Measurements from ENCODE around the gene KMT2B. TPM values are rescaled to one million over a fixed set of nuclear protein-coding genes. Genes with fewer than 3 reads are reported as not detected.
A peak's percentile ranks its signal among the peaks of the same experiment; 100 is the strongest.

Gene KMT2B
- total and polyA plus RNA-seq, 9 of the 15 experiments (the other 6 are each of a cell fraction or from before 2014, with no cell fraction given) = 0.63 to 43.9 (median 8.1) TPM

GRCh38 chr19:35757749-35758608, 40.2 kb downstream of the KMT2B start, which contains the start of gene PROSER3 (continued):
- TF ChIP-seq, protein P1, sequence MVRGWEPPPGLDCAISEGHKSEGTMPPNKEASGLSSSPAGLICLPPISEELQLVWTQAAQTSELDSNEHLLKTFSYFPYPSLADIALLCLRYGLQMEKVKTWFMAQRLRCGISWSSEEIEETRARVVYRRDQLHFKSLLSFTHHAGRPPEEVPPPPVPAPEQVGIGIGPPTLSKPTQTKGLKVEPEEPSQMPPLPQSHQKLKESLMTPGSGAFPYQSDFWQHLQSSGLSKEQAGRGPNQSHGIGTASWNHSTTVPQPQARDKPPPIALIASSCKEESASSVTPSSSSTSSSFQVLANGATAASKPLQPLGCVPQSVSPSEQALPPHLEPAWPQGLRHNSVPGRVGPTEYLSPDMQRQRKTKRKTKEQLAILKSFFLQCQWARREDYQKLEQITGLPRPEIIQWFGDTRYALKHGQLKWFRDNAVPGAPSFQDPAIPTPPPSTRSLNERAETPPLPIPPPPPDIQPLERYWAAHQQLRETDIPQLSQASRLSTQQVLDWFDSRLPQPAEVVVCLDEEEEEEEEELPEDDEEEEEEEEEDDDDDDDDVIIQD (CRISPR knock-in tag; IDR thresholded peaks at IDR 0.05) = no peak
- TF ChIP-seq PTTG1 (tag; IDR thresholded peaks at IDR 0.05; ENCODE audit: low read depth) (no peak), BCL6 (CRISPR knock-in tag; IDR thresholded peaks at IDR 0.05) (peak; percentile 48; the same call in 1 of the 2 replicates), C11orf30 (IDR thresholded peaks at IDR 0.05; ENCODE audit: low read depth) (no peak), TGIF2 (CRISPR knock-in tag; IDR thresholded peaks at IDR 0.05) (no peak), MYNN (IDR thresholded peaks at IDR 0.05) (peak; percentile 97), MYNN (CRISPR knock-in tag; IDR thresholded peaks at IDR 0.05) (no peak), ZNF398 (CRISPR knock-in tag; IDR thresholded peaks at IDR 0.05) (no peak), POLR2G (IDR thresholded peaks at IDR 0.05; ENCODE audit: low read depth, low read length) (peak; percentile 83), ZNF124 (CRISPR knock-in tag; IDR thresholded peaks at IDR 0.05) (no peak), RREB1 (CRISPR knock-in tag; IDR thresholded peaks at IDR 0.05) (0 out of 2 replicates have a peak, but pooled peaks have one; percentile 51), KDM4B (IDR thresholded peaks at IDR 0.05; ENCODE audit: borderline replicate concordance in 2 of 2, low read depth in 1 of 2) (peak in 1 of 2 experiments; percentile 46; a peak in 1 of 4 replicates)
- TF ChIP-seq, protein P2, sequence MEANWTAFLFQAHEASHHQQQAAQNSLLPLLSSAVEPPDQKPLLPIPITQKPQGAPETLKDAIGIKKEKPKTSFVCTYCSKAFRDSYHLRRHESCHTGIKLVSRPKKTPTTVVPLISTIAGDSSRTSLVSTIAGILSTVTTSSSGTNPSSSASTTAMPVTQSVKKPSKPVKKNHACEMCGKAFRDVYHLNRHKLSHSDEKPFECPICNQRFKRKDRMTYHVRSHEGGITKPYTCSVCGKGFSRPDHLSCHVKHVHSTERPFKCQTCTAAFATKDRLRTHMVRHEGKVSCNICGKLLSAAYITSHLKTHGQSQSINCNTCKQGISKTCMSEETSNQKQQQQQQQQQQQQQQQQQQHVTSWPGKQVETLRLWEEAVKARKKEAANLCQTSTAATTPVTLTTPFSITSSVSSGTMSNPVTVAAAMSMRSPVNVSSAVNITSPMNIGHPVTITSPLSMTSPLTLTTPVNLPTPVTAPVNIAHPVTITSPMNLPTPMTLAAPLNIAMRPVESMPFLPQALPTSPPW (CRISPR knock-in tag; IDR thresholded peaks at IDR 0.05) = peak; percentile 91
- TF ChIP-seq, protein P3, sequence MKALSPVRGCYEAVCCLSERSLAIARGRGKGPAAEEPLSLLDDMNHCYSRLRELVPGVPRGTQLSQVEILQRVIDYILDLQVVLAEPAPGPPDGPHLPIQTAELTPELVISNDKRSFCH (CRISPR knock-in tag; IDR thresholded peaks at IDR 0.05) = no peak
- TF ChIP-seq, protein P3 (tag; IDR thresholded peaks at IDR 0.05) = peak; percentile 44; the same call in 1 of the 2 replicates

Data from K562 (cell line).